Activated CD4-positive, alpha-beta T cell treated with anti-CD3 and anti-CD28 coated beads for 24 hours (primary cell): ENCODE data around the gene CDK8.
"Not testable (repeated sequence)": the region's sequence is repeated elsewhere in the genome, so short reads cannot be mapped to it uniquely, and the experiment has no call there.

ENCODE experiments used
- DNase-seq, 2 donors: peaks; one replicate each; pipeline ENCODE4 v3.0.0-alpha.2; 2020; ENCODE audit warnings: low read depth in 2 of 2

The CDK8 gene

GRCh38 chr13:26316095-26316494, 62.2 kb downstream of the CDK8 start:
- DNase-seq, result not testable (repeated sequence)

- no peak for DNase-seq
Observed at GRCh38 chr13:26320766-26321165, 66.8 kb downstream of the CDK8 start.

DNA sequence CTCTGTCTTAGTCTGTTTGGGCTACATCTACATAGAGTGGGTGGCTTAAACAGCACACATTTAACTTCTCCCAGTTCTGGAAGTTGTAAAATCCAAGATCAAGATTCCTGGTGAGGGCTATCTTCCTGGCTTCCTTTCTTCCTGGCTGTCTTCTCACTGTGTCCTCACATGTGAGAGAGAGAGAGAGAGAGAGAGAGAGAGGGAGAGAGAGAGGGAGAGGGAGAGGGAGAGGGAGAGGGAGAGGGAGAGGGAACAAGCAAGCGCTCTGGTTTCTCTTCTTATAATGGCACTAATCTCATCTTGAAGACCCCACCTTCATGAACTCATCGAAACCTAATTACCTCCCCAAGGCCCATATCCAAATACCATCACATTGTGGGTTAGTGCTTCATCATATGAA, 69.2 kb downstream of the CDK8 start:
- DNase-seq, result no peak

DNA sequence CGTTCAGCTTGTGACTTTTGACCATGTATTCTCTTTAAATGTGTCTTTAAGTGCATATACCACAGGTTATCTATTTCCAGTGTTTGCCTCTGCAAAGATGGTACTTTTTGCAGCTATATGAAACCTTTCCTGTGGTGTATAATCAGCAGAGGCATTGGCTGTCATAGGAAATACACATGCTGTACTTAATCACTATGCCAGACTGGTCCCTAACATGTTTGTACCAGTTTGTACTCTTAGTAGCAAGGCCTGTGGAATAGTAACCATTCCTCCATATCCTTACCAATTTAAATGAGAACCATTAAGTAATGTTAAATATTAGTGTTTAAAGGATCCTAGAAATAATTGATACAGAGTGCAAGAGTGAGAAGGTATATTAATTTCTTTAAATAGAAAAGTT, 69.8 kb downstream of the CDK8 start:
- DNase-seq, result no peak

DNA sequence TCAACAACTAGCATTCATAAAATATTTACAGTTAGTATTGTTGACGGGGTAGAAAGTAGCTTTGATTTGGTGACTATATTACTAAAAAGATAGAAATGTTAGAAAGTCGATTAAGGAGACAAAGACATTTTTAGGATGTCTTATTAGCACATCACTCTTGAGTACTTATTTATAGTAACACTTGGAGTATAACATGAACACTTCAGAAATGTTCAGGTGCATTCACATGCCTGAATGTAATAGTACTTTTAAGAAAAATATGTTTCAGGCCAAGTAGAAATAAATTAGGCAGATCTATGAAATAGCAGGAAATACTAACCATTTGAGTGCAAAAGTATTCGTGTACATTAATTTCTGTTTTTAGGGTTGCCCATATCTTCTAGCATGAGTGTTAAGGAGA, 70.4 kb downstream of the CDK8 start:
- no peak for DNase-seq

- DNase-seq, result no peak
Observed at GRCh38 chr13:26324867-26325266, 70.9 kb downstream of the CDK8 start.

DNA sequence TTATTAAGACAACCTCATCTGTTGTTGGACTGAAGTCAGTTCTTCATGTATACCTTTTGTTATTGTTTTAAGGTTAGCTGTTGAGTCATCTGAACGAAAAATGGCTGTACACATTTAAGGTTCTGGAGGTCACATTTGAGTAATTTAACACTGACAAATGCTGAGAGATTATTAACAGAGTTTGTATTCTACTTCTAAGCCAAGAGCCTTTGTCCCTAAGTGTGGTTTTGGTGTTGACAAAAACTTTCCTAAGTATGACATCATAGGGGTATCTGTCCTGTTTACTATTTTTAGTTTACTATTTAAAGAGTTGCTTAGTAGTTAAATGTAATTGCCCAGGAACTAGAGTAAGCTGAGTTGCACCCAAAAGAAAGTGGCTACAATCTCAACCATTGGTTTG, 71.9 kb downstream of the CDK8 start:
- no peak for DNase-seq

DNA sequence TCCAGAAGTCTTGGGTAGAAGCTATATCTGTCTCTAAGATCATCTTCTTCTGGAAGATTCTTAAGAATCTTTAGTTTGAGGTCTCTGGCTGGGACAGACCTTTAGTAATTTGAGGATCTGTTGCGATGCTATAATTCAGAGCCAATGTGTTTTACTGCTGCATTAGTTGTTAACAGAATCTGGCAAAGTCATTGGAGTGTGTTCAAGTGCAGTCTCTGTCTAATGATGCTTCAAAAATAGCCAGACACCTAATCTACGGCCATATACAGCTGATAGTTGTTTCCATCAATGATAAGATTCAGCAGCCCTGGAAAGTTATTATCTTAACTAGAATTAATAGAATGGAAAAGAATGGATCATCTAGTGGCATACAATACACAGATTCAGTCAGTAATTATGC, 72.6 kb downstream of the CDK8 start:
- DNase-seq, result no peak

- no peak for DNase-seq
Observed at GRCh38 chr13:26327940-26328725, 74.2 kb downstream of the CDK8 start.

- DNase-seq, result no peak
Observed at GRCh38 chr13:26335158-26335557, 81.2 kb downstream of the CDK8 start.

DNA sequence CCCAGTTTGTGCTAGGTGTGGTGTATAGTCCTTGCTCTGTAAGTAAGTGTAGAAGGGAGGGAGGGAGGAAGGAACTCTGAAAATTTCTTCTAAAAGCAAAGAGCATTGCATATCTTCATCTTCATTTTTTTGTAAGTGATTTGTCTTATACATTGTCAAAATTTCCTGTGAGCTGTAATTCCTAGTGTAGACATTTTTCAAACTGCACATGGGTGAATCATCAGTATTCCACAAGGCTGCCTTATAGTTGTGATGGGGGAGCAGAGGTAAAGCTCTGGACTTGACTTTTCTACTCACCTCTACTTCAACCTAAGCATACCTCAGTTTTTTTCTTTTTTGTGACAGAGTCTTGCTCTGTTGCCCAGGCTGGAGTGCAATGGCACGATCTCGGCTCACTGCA, 86.9 kb downstream of the CDK8 start:
- no peak for DNase-seq

DNA sequence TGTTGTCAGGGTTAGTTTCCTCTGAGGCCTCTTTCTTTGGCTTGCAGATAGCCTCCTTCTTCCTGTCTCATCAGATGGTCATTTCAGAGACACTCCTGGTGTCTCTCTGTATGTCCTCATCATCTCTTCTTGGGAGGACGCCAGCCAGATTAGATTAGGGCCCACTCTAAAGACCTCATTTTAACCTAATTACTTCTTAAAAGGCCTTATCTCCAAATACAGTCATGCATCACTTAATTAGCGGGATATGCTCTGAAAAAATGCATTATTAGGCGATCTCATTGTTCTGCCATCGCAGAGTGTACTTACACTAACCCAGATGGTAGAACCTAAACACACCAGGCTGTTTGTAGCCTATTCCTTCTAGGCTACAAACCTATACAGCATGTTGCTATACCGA, 89.0 kb downstream of the CDK8 start:
- no peak for DNase-seq

DNA sequence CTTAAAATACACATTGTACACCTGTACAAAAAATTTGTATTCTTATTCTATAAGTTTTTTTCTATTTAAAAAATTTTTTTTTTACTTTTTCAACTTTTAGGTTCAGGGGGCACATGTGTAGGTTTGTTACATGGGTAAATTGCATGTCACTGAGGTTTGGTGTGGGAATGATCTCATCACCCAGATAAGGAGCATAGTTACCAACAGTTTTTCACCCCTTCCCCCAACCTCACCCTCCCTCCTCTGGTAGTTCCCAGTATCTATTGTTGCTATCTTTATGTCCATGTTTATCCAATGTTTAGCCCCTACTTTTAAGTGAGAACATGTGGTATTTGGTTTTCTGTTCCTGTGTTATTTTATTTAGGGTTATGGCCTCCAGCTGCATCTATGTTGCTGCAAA, 89.9 kb downstream of the CDK8 start:
- DNase-seq, result no peak

GRCh38 chr13:26344980-26345379, 91.1 kb downstream of the CDK8 start:
- no peak for DNase-seq

DNA sequence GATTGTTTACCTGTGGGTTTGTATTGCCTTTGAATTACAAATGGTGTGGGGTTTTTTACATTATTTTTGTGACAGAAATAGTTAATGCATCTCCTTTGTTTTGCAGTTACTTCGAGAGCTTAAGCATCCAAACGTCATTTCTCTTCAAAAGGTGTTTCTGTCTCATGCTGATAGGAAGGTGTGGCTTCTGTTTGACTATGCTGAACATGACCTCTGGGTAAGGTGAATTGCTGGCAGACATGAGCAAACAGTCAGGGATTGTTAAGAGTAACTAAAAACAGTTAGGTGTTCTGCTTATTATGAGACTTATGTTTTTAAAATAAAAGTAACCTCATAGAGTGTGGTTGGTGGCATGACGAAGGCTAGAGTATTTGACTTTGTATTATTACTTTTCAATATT, 95.0 kb downstream of the CDK8 start:
- DNase-seq, result no peak

DNA sequence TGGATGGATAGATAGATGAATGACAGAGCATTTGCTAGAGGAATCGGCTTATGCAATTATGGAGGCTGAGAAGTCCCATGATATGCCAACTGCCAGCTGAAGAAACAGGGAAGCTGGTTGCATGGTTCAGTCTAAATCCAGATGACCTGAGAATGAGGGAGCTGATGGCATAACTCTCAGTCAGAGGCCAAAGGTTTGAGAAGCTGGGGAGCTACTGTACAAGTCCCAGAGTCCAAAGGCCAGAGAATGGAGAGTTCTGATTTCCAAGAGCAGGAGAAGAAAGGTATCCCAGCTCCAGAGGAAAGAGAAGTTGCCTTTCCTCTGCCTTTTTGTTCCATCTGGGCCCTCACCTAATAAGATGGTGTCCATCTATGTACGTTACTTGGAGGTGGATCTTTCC, 108.3 kb downstream of the CDK8 start:
- DNase-seq, result no peak

- DNase-seq, result no peak
Observed at GRCh38 chr13:26370553-26370952, 116.6 kb downstream of the CDK8 start.

- DNase-seq, result no peak
Observed at GRCh38 chr13:26372747-26373146, 118.8 kb downstream of the CDK8 start.

DNA sequence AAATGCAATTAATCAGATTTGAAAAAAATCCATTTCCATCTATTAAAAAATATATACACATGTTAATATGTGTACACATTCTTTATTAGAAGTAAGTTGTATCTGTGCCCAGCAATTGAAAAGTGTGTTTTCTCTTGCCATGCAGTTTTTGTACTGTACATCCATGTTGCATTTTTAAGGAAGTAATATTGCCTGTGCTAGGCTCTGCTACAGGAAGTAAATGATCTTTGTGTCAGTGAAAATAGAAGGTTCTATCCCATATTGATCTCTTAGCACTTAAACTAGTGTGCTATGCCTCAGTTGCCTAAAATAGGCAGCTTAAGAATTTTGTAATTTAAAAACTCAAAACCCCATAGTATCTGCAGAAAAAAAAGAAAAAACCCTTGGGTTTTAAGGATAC, 122.5 kb downstream of the CDK8 start:
- no peak for DNase-seq

DNA sequence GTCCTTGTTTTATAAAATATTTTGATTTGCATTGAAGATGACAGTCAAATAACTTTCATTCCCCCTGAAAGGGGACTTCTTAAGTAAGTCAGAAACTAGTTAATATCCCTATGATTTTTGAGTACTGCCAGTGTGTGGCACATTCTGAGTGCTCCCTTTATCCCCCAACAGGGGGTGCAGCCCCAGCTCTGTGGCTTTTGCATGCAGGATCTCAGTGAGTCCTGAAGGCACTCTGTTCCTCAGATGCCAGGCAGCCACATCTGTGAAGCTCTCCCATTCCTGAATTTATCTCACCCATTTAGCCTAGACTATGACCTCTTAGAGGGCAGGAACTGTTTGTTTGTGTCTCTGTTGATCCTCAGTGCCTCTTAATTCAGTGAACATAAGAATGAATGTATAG, 123.1 kb downstream of the CDK8 start:
- DNase-seq, result no peak

DNA sequence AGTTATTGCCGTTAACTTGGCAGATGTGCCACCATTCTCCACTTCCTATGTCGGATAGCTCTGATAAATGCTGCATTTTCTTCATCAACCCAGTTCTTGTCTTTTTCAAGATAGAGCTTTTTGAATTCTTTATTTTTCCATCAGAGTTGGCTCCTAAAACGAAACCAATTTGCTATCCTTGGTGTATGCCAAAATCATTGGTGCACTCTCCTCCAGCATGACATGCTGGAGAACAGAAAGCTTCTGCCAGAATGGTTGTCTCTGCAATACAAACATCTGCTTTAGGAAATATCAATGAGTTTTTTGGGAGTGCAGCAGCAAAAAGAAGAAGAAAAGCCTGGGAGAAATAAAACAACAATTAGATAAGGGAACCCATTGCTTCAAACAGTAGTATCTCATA, 124.2 kb downstream of the CDK8 start:
- DNase-seq, result no peak

- DNase-seq, result no peak
Observed at GRCh38 chr13:26379831-26380230, 125.9 kb downstream of the CDK8 start.

DNA sequence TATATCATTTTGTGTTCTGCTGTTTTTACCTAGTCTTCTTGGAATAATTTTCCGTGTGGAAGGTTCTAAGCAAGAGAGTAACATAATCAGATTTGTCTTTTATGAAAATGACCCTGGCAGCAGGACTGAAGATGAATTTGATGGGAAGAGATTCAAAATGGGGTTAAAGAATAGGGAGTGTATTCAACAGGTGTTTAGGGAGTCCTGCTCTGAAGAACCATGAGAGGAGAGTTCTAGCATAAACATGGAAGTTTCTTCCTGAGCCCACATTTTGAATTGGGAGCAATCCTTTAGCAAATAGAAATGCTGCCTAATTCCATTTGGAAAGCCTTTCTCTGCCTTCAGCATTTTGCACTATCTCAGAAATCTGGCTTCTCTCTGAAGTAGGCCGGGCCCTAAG, 127.0 kb downstream of the CDK8 start:
- no peak for DNase-seq

- DNase-seq, result no peak
Observed at GRCh38 chr13:26382366-26382765, 128.4 kb downstream of the CDK8 start.
